Subcutaneous abdominal adipose tissue (tissue), 5 donors: ENCODE data around the gene ZNF585A.
A peak's percentile ranks its signal among the peaks of the same experiment; 100 is the strongest.
"Not testable (repeated sequence)": the region's sequence is repeated elsewhere in the genome, so short reads cannot be mapped to it uniquely, and the experiment has no call there.

ENCODE experiments used
- H3K27ac ChIP-seq: one replicate; pipeline ENCODE4 v1.7.0; 2013; ENCODE audit warnings: low read depth, mild to moderate bottlenecking, inconsistent platforms, low read length, moderate library complexity
- H3K27me3 ChIP-seq, 5 donors: one replicate each; pipeline ENCODE4 v1.7.0; 2013; ENCODE audit warnings: low read length in 5 of 5, inconsistent platforms in 1 of 5; ENCODE audit not compliant: control insufficient read depth in 5 of 5, insufficient read depth in 4 of 5
- H3K36me3 ChIP-seq, 5 donors: one replicate each; pipeline ENCODE4 v1.7.0; 2013; ENCODE audit warnings: low read length in 5 of 5; ENCODE audit not compliant: control insufficient read depth in 5 of 5, insufficient read depth in 5 of 5
- H3K4me1 ChIP-seq, 5 donors: one replicate each; pipeline ENCODE4 v1.7.0; 2013; ENCODE audit warnings: low read length in 5 of 5, mild to moderate bottlenecking in 3 of 5, moderate library complexity in 1 of 5; ENCODE audit not compliant: control insufficient read depth in 5 of 5, insufficient read depth in 5 of 5
- H3K4me3 ChIP-seq, 5 donors: one replicate each; pipeline ENCODE4 v1.7.0; 2013; ENCODE audit warnings: low read length in 5 of 5, low read depth in 1 of 5
- H3K9ac ChIP-seq, 5 donors: one replicate each; pipeline ENCODE4 v1.7.0; 2013; ENCODE audit warnings: low read length in 5 of 5, mild to moderate bottlenecking in 4 of 5, moderate library complexity in 3 of 5
- H3K9me3 ChIP-seq, 5 donors: one replicate each; pipeline ENCODE4 v1.7.0; 2013; ENCODE audit warnings: low read length in 5 of 5; ENCODE audit not compliant: control insufficient read depth in 5 of 5
- donor health status: healthy.
- donor health status: healthy.
- donor health status: healthy.
- donor health status: healthy.
- donor health status: healthy.

ZNF585A gene

GRCh38 chr19:37186071-37186470 lies 13.6 kb upstream of the ZNF585A start:
- H3K9me3 ChIP-seq, result peaks cover 53 to 83% (median 72%) of the 10 kb centered on the region in 5 donors

GRCh38 chr19:37165635-37166034 lies 6.9 kb downstream of the ZNF585A start:
- Histone ChIP-seq H3K4me3 (no peak overlapping the region), H3K4me1 (no peaks in the 10 kb centered on the region), H3K36me3 (peaks cover 28 to 54% (median 46%) of the 10 kb centered on the region in 5 donors), H3K27ac (no peak overlapping the region), H3K27me3 (no peaks in the 10 kb centered on the region), H3K9ac (no peak overlapping the region), H3K9me3 (peaks cover 13 to 52% (median 24%) of the 10 kb centered on the region in 5 donors)

More at GRCh38 chr19:37186071-37186470, 13.6 kb upstream of the ZNF585A start:
- not testable (repeated sequence) for H3K27me3 ChIP-seq, H3K4me1 ChIP-seq, H3K9ac ChIP-seq, H3K27ac ChIP-seq
- Histone ChIP-seq H3K36me3 (peaks cover 37 to 49% (median 40%) of the 10 kb centered on the region in 5 donors), H3K4me3 (peak overlapping the region; percentile 14 to 55 (median 53))

- Histone ChIP-seq H3K4me1 (no peaks in the 10 kb centered on the region), H3K9ac (no peak overlapping the region), H3K9me3 (peaks cover 26 to 75% (median 61%) of the 10 kb centered on the region in 5 donors), H3K4me3 (peak overlapping the region in 4 of 5 donors; percentile 28 to 48 (median 38)), H3K36me3 (peaks cover 25 to 50% (median 38%) of the 10 kb centered on the region in 5 donors), H3K27me3 (no peaks in the 10 kb centered on the region), H3K27ac (no peak overlapping the region)
Measured at GRCh38 chr19:37160153-37160552, 12.3 kb downstream of the ZNF585A start.

- Histone ChIP-seq H3K9ac (no peak overlapping the region), H3K36me3 (peaks cover 15 to 46% (median 38%) of the 10 kb centered on the region in 5 donors), H3K27me3 (no peaks in the 10 kb centered on the region), H3K27ac (no peak overlapping the region), H3K4me1 (no peaks in the 10 kb centered on the region), H3K9me3 (peaks cover 68 to 88% (median 84%) of the 10 kb centered on the region in 5 donors), H3K4me3 (peak overlapping the region; percentile 1 to 45 (median 37))
Measured at GRCh38 chr19:37148214-37148613, 24.3 kb downstream of the ZNF585A start.

- H3K4me1 ChIP-seq, result no peaks in the 10 kb centered on the region
- H3K36me3 ChIP-seq, result peaks cover 0 to 3% (median 0%) of the 10 kb centered on the region in 5 donors
- peak overlapping the region; percentile 3 to 63 (median 54) for H3K4me3 ChIP-seq
- no peaks in the 10 kb centered on the region for H3K27me3 ChIP-seq
- H3K9ac ChIP-seq, result no peak overlapping the region
- no peak overlapping the region for H3K27ac ChIP-seq
- H3K9me3 ChIP-seq, result peaks cover 75 to 96% (median 89%) of the 10 kb centered on the region in 5 donors
Measured at GRCh38 chr19:37136111-37136510, 36.4 kb downstream of the ZNF585A start.

GRCh38 chr19:37128821-37129177 lies 43.7 kb downstream of the ZNF585A start:
- Histone ChIP-seq H3K36me3 (peaks cover 18 to 48% (median 22%) of the 10 kb centered on the region in 5 donors), H3K27ac (no peak overlapping the region), H3K4me3 (peak overlapping the region; percentile 44 to 62 (median 59)), H3K4me1 (peaks cover 0 to 7% (median 0%) of the 10 kb centered on the region in 5 donors), H3K9ac (peak overlapping the region in 1 of 5 donors; percentile 84), H3K9me3 (peaks cover 94 to 100% (median 96%) of the 10 kb centered on the region in 5 donors), H3K27me3 (no peaks in the 10 kb centered on the region)

GRCh38 chr19:37127999-37128820 lies 44.3 kb downstream of the ZNF585A start:
- Histone ChIP-seq H3K9me3 (peaks cover 89 to 100% (median 95%) of the 10 kb centered on the region in 5 donors), H3K9ac (peak overlapping the region in 1 of 5 donors; percentile 84), H3K36me3 (peaks cover 18 to 48% (median 22%) of the 10 kb centered on the region in 5 donors), H3K4me3 (peak overlapping the region; percentile 44 to 62 (median 59)), H3K27me3 (no peaks in the 10 kb centered on the region), H3K4me1 (peaks cover 0 to 7% (median 0%) of the 10 kb centered on the region in 5 donors), H3K27ac (no peak overlapping the region)

- H3K4me3 ChIP-seq, H3K9ac ChIP-seq, H3K4me1 ChIP-seq, H3K27ac ChIP-seq, H3K27me3 ChIP-seq: not testable (repeated sequence)
- Histone ChIP-seq H3K9me3 (peaks cover 37 to 51% (median 46%) of the 10 kb centered on the region in 5 donors), H3K36me3 (peaks cover 3 to 21% (median 5%) of the 10 kb centered on the region in 5 donors)
Measured at GRCh38 chr19:37122093-37122492, 50.4 kb downstream of the ZNF585A start.

- Histone ChIP-seq H3K27ac (no peak overlapping the region), H3K4me3 (peak overlapping the region; percentile 38 to 68 (median 54)), H3K4me1 (no peaks in the 10 kb centered on the region), H3K27me3 (no peaks in the 10 kb centered on the region), H3K36me3 (peaks cover 25 to 56% (median 45%) of the 10 kb centered on the region in 5 donors), H3K9me3 (peaks cover 45 to 69% (median 67%) of the 10 kb centered on the region in 5 donors), H3K9ac (no peak overlapping the region)
Measured at GRCh38 chr19:37114001-37114400, 58.5 kb downstream of the ZNF585A start.

GRCh38 chr19:37111753-37112152 lies 60.7 kb downstream of the ZNF585A start:
- H3K27me3 ChIP-seq, H3K4me1 ChIP-seq, H3K27ac ChIP-seq, H3K9ac ChIP-seq: not testable (repeated sequence)
- Histone ChIP-seq H3K9me3 (peaks cover 57 to 89% (median 83%) of the 10 kb centered on the region in 5 donors), H3K4me3 (peak overlapping the region; percentile 26 to 68 (median 48)), H3K36me3 (peaks cover 37 to 75% (median 63%) of the 10 kb centered on the region in 5 donors)
